ENCODE data around the gene BMI1.

BMI1 gene

GRCh38 chr10:22278441-22278782, 42.5 kb upstream of the BMI1 start:
- H3K4me1 ChIP-seq (ENCODE audit: control insufficient read depth, insufficient read depth, low read length), result no peaks in the 10 kb centered on the region
- no peak overlapping the region for H3K27ac ChIP-seq (ENCODE audit: extremely low read depth, low read depth, low read length)
- H3K4me3 ChIP-seq (ENCODE audit: low read depth, low read length), result no peak overlapping the region
- no peaks in the 10 kb centered on the region for H3K36me3 ChIP-seq (ENCODE audit: control insufficient read depth in 2 of 2, insufficient read depth in 1 of 2, low read length in 2 of 2)
- POLR2A ChIA-PET, result no interaction called here
- no peaks in the 10 kb centered on the region for H3K9me3 ChIP-seq (ENCODE audit: control insufficient read depth, insufficient read depth, low read depth, low read length)
- TF ChIP-seq ZBTB7A (tag by site-specific recombination; IDR thresholded peaks at IDR 0.05; ENCODE audit: low read depth), result no peak
- no peak for TF ChIP-seq ZNF510 (tag by site-specific recombination; IDR thresholded peaks at IDR 0.05; ENCODE audit: insufficient replicate concordance)
- no peak for TF ChIP-seq ZNF24 (tag by site-specific recombination; IDR thresholded peaks at IDR 0.05)
- no peak for TF ChIP-seq ZNF350 (tag by site-specific recombination; IDR thresholded peaks at IDR 0.05)
- no peak for TF ChIP-seq ZNF248 (tag by site-specific recombination; IDR thresholded peaks at IDR 0.05)
- TF ChIP-seq ZNF398 (tag by site-specific recombination; IDR thresholded peaks at IDR 0.05), result no peak
- TF ChIP-seq ATF2 (tag by site-specific recombination; IDR thresholded peaks at IDR 0.05; ENCODE audit: low read depth), result no peak
- no peak for TF ChIP-seq HIC1 (tag by site-specific recombination; IDR thresholded peaks at IDR 0.05)
- TF ChIP-seq ZNF112 (tag by site-specific recombination; IDR thresholded peaks at IDR 0.05), result no peak
- TF ChIP-seq ZNF768 (tag by site-specific recombination; IDR thresholded peaks at IDR 0.05), result no peak
- no peak for TF ChIP-seq ZNF626 (tag by site-specific recombination; IDR thresholded peaks at IDR 0.05)
- TF ChIP-seq ZNF280D (tag by site-specific recombination; IDR thresholded peaks at IDR 0.05), result no peak
- no peak for TF ChIP-seq YY1 (tag by site-specific recombination; IDR thresholded peaks at IDR 0.05)
- no peak for TF ChIP-seq SALL2 (tag by site-specific recombination; IDR thresholded peaks at IDR 0.05; ENCODE audit: borderline replicate concordance)
- TF ChIP-seq SP7 (tag by site-specific recombination; IDR thresholded peaks at IDR 0.05), result no peak
- CTCF ChIA-PET, result interaction anchor here (0.8 kb wide), 1 partner anchor 235 kb away, joined by 3 read pairs; no protein-coding TSS in a partner anchor

GRCh38 chr10:22280078-22280477, 40.8 kb upstream of the BMI1 start:
- CTCF ChIA-PET, result no interaction called here
- no peak for TF ChIP-seq TSHZ1 (tag by site-specific recombination; IDR thresholded peaks at IDR 0.05; ENCODE audit: borderline replicate concordance)
- TF ChIP-seq ZNF707 (tag by site-specific recombination; IDR thresholded peaks at IDR 0.05), result no peak
- TF ChIP-seq ZNF138 (tag by site-specific recombination; IDR thresholded peaks at IDR 0.05; ENCODE audit: borderline replicate concordance), result no peak
- TF ChIP-seq ZNF596 (tag by site-specific recombination; IDR thresholded peaks at IDR 0.05), result 0 out of 2 replicates have a peak, but pooled peaks have one; percentile 6
- TF ChIP-seq ZNF610 (tag by site-specific recombination; IDR thresholded peaks at IDR 0.05; ENCODE audit: borderline replicate concordance), result no peak
- TF ChIP-seq GLIS1 (tag by site-specific recombination; IDR thresholded peaks at IDR 0.05), result peak; percentile 95
- TF ChIP-seq SCRT2 (tag by site-specific recombination; IDR thresholded peaks at IDR 0.05), result no peak
- peak; percentile 94 for TF ChIP-seq ZIC2 (tag by site-specific recombination; IDR thresholded peaks at IDR 0.05)
- no peak for TF ChIP-seq ZNF792 (tag by site-specific recombination; IDR thresholded peaks at IDR 0.05)
- TF ChIP-seq IKZF3 (tag by site-specific recombination; IDR thresholded peaks at IDR 0.05), result peak; percentile 45; the same call in 1 of the 2 replicates

More at GRCh38 chr10:22280078-22280477, 40.8 kb upstream of the BMI1 start:
- Histone ChIP-seq H3K36me3 (ENCODE audit: control insufficient read depth in 2 of 2, insufficient read depth in 1 of 2, low read length in 2 of 2) (no peaks in the 10 kb centered on the region), H3K9me3 (ENCODE audit: control insufficient read depth, insufficient read depth, low read depth, low read length) (no peaks in the 10 kb centered on the region), H3K27ac (ENCODE audit: extremely low read depth, low read depth, low read length) (no peak overlapping the region), H3K4me3 (ENCODE audit: low read depth, low read length) (no peak overlapping the region), H3K4me1 (ENCODE audit: control insufficient read depth, insufficient read depth, low read length) (no peaks in the 10 kb centered on the region)
- POLR2A ChIA-PET, result no interaction called here
